ENCODE measurements around the gene CLN6.
"Not testable (repeated sequence)": the region's sequence is repeated elsewhere in the genome, so short reads cannot be mapped to it uniquely, and the experiment has no call there.

The CLN6 gene

GRCh38 chr15:68252925-68253534, 23.5 kb upstream of the CLN6 start:
- peak; percentile 56 for DNase-seq

DNA sequence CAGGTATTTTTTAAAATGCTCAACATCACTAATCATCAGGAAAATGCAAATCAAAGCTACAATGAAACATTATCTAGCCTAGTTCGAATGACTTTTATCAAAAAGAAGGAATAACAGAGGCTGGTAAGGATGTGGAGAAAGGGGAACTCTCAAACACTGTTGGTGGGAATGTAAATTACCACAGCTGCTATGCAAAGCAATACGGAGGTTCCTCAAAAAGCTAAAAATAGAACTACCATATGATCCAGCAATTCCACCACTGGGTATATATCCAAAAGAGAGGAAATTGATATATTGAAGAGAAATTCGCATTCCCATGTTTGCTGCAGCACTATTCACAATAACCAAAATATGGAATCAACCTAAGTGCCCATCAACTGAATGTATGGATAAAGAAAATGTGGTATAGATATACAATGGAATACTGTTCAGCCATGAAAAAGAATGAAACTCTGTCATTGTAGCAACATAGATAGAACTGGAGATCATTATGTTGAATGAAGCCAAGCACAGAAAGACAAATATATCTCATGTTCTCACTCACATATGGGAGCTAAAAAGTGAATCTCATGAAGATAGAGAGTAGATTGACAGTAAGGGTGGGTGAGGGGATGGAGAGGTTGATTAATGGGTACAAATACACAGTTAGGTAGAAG, 19.7 kb upstream of the CLN6 start:
- no peak for DNase-seq

DNA sequence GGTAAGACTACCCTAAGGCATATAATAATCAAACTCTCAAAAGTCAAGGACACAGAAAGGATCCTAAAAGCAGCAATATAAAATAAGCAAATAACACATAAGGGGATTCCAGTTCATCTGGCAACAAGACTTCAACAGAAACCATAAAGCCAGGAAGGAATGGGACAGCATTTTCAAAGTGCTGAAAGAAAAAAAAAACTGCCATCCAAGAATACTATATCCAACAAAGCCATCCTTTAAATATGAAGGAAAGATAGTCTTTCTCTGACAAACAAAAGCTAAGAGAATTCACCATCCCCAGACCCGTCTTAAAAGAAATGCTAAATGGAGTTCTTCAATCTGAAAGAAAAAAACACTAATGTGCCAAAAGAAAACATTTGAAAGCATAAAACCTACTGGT, 14.7 kb upstream of the CLN6 start:
- no peak for DNase-seq

DNA sequence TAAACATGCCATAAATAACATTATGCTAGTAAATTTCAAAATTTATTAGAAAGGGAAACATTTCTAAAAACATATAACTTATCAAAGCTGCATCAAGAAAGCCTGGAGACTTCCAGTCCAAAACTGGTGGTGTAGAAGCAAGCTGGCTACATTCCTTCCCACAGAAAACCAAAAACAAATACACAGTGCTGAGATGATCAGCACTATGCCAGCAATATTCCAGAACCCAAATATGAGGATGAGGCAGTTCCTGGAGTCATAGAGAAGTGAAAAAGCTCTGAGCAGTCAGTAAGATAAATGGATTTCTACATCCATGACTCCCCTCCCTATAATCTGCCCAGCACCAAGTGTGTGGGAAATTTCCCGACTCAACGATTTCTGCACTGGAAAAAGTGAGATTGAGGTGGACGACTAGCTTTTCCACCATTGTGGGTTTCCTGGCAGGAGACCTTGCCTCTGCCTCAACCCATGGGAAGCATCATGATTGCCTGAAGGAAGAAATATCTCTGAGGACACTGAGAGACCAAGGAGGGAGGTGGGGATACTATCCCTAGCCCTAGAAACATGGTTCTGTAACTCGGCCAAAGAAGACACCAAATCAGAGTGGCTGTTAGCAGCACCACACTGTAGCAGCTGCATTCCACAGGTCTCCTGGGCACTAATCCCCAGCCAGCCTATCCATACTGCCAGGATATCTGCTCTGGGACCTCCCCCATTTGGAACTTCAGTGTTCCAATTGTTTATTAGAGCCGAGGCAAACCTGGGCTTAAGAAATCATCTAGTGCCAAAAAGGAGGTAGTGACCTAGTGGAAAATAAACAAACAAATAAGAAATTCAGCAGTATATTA, 11.8 kb upstream of the CLN6 start:
- no peak for DNase-seq

- no peak for DNase-seq
Measured at GRCh38 chr15:68239025-68239424, 9.5 kb upstream of the CLN6 start.

GRCh38 chr15:68235022-68235421, 5.5 kb upstream of the CLN6 start:
- DNase-seq = no peak

GRCh38 chr15:68234520-68234919, 5.0 kb upstream of the CLN6 start:
- not testable (repeated sequence) for DNase-seq

- no peak for DNase-seq
Measured at GRCh38 chr15:68234060-68234459, 4.5 kb upstream of the CLN6 start.

- no peak for DNase-seq
Measured at GRCh38 chr15:68232937-68233336, 3.4 kb upstream of the CLN6 start.

- no peak for DNase-seq
Measured at GRCh38 chr15:68232449-68232848, 2.9 kb upstream of the CLN6 start.

GRCh38 chr15:68231102-68231818, 1.7 kb upstream of the CLN6 start:
- no peak for DNase-seq

DNA sequence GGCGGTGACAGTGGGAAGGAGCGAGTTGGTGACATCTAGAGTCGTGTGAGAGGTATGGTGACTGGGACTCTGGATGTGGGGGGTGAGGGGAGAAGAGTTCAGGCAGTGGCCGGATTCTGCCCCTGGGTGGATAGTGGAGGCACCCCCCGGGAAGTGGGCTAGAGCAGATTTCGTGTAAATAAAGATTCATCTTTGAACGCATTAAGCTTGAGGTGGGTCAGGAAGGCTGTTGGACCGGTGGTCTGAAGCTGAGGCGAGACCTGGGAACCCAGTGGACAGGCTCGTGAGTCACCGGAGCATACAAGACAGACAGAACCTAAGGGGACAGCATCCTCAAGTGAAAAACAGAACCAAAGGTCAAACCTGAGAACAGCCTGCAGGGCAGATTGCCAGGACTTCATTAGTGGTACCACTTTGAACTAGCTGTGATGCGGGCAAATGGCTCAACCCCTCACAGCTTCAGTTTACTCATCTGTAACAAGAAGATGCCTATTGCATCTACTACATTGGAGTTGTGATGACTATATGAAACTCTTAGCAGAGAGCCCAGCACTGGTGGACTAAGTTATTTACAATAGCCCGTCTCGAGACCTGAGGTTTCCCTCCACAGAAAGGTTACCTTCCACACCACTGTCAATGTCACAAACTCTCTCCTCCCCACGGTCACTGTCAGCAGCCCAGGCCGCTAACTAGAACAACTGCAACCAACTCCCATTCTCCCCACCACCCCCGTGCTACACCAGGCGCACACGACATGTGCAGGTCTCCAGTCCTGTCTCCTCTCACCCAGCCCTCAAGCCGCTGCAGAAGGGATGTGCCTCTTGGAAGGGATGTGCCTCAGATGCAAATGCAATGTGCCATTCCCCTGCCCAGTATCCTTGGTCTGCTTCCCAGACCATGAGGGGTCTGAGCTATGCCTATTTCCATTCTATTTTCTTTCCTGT, 901 bp upstream of the CLN6 start:
- DNase-seq = no peak

- DNase-seq = no peak
Measured at GRCh38 chr15:68228971-68229385, 550 bp downstream of the CLN6 start.

GRCh38 chr15:68228143-68228970, 1.2 kb downstream of the CLN6 start:
- no peak for DNase-seq

- DNase-seq = no peak
Measured at GRCh38 chr15:68227643-68228142, 1.8 kb downstream of the CLN6 start.

- DNase-seq = not testable (repeated sequence)
Measured at GRCh38 chr15:68225442-68225841, 4.1 kb downstream of the CLN6 start.

DNA sequence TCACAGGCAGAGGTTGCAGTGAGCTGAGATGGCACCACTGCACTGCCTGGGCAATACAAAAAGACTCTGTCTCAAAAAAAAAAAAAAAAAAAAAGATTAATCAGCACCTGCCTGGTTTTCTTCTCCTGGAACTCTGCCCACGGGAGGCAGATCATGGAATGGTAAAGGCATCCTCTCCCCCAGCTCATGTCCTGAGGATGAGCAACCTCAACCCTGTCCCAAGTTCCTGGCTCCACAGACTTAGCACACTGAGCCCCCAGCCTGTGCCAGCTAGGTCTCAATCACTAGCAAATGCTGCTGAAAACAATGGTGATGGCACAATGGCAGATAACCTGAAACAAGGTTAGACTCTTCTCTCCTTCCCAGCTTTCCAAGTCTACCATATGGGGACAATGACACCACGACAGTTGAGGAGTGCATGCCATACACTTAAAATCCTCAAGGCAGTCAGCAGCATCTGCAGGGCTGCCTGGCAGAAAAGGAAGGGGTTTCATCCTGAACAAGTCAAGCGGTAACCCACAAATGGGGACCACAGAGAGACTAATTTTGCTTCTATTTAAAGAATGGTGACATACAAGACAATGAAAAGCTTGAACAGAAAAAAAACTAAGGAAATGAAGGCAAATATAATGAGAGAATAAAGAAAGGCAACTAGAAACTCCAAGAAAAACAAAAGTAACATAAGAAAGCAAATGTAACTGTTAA, 4.8 kb downstream of the CLN6 start:
- no peak for DNase-seq

DNA sequence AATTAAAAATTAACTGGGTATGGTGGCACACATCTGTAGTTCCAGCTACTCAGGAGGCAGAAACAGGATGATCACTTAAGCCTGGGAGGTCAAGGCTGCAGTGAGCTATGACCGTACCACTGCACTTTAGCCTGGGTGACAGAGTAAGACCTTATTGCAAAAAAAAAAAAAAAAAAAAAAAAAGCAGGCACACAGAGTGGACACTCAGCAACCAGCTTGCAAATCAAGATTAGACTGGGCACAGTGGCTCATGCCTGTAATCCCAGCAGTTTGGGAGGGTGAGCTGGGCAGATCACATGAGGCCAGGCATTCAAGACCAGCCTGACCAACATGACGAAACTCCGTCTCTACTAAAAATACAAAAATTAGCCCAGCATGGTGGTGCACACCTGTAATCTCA, 5.4 kb downstream of the CLN6 start:
- DNase-seq = no peak

GRCh38 chr15:68223171-68223570, 6.4 kb downstream of the CLN6 start:
- no peak for DNase-seq

DNA sequence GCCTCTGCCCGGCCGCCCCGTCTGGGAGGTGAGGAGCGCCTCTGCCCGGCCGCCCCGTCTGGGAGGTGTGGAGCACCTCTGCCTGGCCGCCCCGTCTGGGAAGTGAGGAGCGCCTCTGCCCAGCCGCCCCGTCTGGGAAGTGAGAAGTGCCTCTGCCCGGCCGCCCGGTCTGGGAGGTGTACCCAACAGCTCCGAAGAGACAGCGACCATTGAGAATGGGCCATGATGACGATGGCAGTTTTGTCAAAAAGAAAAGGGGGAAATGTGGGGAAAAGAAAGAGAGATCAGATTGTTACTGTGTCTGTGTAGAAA, 7.1 kb downstream of the CLN6 start:
- not testable (repeated sequence) for DNase-seq
